GM12872 (cell line): ENCODE measurements around the gene CCDC85C.

ENCODE experiments used
- CTCF ChIP-seq: IDR thresholded peaks from 3 replicates; pipeline ENCODE4 v1.5.1; 2011; ENCODE audit warnings: low read depth, mild to moderate bottlenecking, low read length, moderate library complexity; ENCODE audit not compliant: insufficient read depth

Gene CCDC85C

DNA sequence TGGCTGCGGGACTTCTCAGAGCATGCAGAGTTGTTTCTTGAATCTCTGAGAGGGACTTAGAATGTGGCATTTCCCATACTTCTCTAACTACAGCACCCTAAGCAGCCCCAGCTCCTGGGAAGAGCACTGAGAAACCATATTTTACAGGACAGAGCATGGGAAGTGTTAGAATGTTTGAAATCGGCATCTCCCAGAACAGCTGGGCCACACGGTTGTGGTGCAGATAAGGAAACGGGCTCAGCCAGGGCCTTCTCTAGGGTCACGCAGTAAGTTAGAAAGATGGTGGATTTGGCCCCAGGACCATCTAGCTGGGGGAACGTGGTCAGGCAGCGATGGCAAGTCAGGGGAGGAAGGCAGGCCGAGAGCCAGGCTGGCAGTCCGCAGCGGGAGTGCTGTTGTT lies 30.4 kb upstream of the CCDC85C start:
- TF ChIP-seq CTCF: no peak

DNA sequence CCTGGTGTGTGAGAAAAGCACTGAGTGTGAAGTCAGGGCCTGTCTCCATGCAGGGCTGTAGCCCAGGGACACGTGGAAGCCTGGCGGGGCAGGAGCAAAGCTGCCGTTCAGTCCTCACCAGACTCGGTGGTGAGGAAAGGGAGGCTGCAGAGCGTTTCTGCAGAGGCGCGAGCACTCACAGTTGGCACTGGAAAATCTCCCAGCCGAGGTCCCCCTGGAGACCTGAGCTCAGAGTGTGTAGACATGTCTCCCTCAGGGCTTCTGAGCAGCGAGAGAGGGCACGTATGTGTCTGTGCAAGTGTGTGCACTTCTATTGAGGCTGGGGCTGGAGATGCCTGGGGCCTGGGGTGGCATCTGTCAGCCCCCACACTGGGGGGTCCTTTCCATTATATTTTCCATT lies 29.9 kb upstream of the CCDC85C start:
- TF ChIP-seq CTCF: no peak

- no peak for TF ChIP-seq CTCF
These were observed 29.1 kb upstream of the CCDC85C start for GRCh38 chr14:99633141-99633540.

DNA sequence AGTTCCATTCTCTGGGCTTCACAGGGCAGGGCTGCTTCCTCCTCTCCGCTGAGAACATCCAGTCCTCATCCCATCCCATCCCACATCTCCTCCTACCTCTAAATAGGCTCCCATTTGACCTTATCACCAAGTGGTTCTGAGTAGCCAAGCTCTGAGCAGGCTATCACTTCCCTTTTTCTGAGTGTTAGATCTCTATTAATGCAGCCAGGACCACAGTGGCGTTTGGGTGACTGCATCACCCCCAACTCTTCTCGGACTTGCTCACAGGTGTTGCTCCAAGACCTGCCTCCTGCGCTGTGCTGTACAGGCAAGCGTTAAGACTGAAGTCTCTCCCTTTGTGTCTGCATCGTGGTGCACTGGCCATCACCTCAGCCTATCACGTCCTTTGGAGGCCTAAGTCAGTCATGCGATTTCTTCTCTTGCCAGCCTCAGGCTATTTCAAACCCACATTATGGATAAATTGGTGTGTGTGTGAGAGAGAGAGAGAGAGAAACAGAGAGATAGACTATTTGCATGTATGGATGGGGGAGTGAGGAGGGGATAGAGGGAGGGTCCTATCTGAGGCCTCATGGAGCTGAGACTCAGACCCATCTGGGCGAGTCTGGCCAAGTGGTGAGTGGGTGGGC lies 28.5 kb upstream of the CCDC85C start:
- TF ChIP-seq CTCF: no peak

- TF ChIP-seq CTCF: no peak
These were observed 26.2 kb upstream of the CCDC85C start for GRCh38 chr14:99630202-99630601.

- peak; percentile 97 for TF ChIP-seq CTCF
These were observed 25.0 kb upstream of the CCDC85C start for GRCh38 chr14:99628887-99629618.

- TF ChIP-seq CTCF: no peak
These were observed 23.7 kb upstream of the CCDC85C start for GRCh38 chr14:99627510-99628381.
